ENCODE data around the gene MFSD1.
"Not testable (repeated sequence)": the region's sequence is repeated elsewhere in the genome, so short reads cannot be mapped to it uniquely, and the experiment has no call there.

MFSD1 gene

GRCh38 chr3:158776531-158776930 lies 25.3 kb upstream of the MFSD1 start:
- DNase-seq = no peak

- no peak for DNase-seq
Measured at GRCh38 chr3:158777161-158777873, 24.5 kb upstream of the MFSD1 start.

GRCh38 chr3:158780766-158781165 lies 21.1 kb upstream of the MFSD1 start:
- no peak for DNase-seq

GRCh38 chr3:158781191-158781590 lies 20.7 kb upstream of the MFSD1 start:
- DNase-seq = no peak

- DNase-seq = no peak
Measured at GRCh38 chr3:158781849-158782248, 20.0 kb upstream of the MFSD1 start.

- no peak for DNase-seq
Measured at GRCh38 chr3:158782283-158782989, 19.4 kb upstream of the MFSD1 start.

- DNase-seq = no peak
Measured at GRCh38 chr3:158783051-158783450, 18.8 kb upstream of the MFSD1 start.

GRCh38 chr3:158785972-158786371 lies 15.9 kb upstream of the MFSD1 start:
- DNase-seq = no peak

GRCh38 chr3:158788446-158788845 lies 13.4 kb upstream of the MFSD1 start:
- no peak for DNase-seq

GRCh38 chr3:158789592-158789991 lies 12.3 kb upstream of the MFSD1 start:
- no peak for DNase-seq

GRCh38 chr3:158790901-158791589 lies 10.8 kb upstream of the MFSD1 start:
- peak; percentile 20 to 63 for DNase-seq

- DNase-seq = not testable (repeated sequence)
Measured at GRCh38 chr3:158791590-158791920, 10.3 kb upstream of the MFSD1 start.

GRCh38 chr3:158792709-158793108 lies 9.1 kb upstream of the MFSD1 start:
- DNase-seq = no peak

GRCh38 chr3:158794206-158794605 lies 7.6 kb upstream of the MFSD1 start:
- no peak for DNase-seq

- DNase-seq = no peak
Measured at GRCh38 chr3:158794936-158795518, 6.8 kb upstream of the MFSD1 start.

- DNase-seq = peak in 1 of 2 donors; percentile 35
Measured at GRCh38 chr3:158801201-158801600, 653 bp upstream of the MFSD1 start.

GRCh38 chr3:158802409-158803268 lies 785 bp downstream of the MFSD1 start:
- DNase-seq = peak in 1 of 2 donors; percentile 59

GRCh38 chr3:158804441-158804840 lies 2.6 kb downstream of the MFSD1 start:
- no peak for DNase-seq

GRCh38 chr3:158808697-158809096 lies 6.8 kb downstream of the MFSD1 start:
- DNase-seq = no peak

- DNase-seq = no peak
Measured at GRCh38 chr3:158809642-158810041, 7.8 kb downstream of the MFSD1 start.

GRCh38 chr3:158810823-158811724 lies 9.2 kb downstream of the MFSD1 start:
- no peak for DNase-seq

GRCh38 chr3:158819282-158819681 lies 17.4 kb downstream of the MFSD1 start:
- no peak for DNase-seq
